T-helper 1 cell (primary cell): ENCODE data around the gene KIAA1217.

Experiments
- DNase-seq, 5 donors: peaks; one replicate each; pipeline ENCODE4 v3.0.0-alpha.2; 2012 to 2020

The KIAA1217 gene

GRCh38 chr10:24249829-24250415 is 41.0 kb downstream of the KIAA1217 start:
- no peak for DNase-seq

- no peak for DNase-seq
Measured at GRCh38 chr10:24251547-24251946, 42.6 kb downstream of the KIAA1217 start.

- no peak for DNase-seq
Measured at GRCh38 chr10:24254180-24254579, 45.2 kb downstream of the KIAA1217 start.

- no peak for DNase-seq
Measured at GRCh38 chr10:24255115-24255880, 46.4 kb downstream of the KIAA1217 start.

GRCh38 chr10:24255881-24256311 is 47.0 kb downstream of the KIAA1217 start:
- DNase-seq: no peak

GRCh38 chr10:24256619-24257107 is 47.7 kb downstream of the KIAA1217 start:
- DNase-seq: no peak

GRCh38 chr10:24257588-24257987 is 48.6 kb downstream of the KIAA1217 start:
- no peak for DNase-seq

GRCh38 chr10:24259365-24260130 is 50.6 kb downstream of the KIAA1217 start:
- no peak for DNase-seq

GRCh38 chr10:24261627-24262026 is 52.7 kb downstream of the KIAA1217 start:
- DNase-seq: no peak

GRCh38 chr10:24262929-24263590 is 54.1 kb downstream of the KIAA1217 start:
- DNase-seq: no peak

- no peak for DNase-seq
Measured at GRCh38 chr10:24269476-24269875, 60.5 kb downstream of the KIAA1217 start.

GRCh38 chr10:24272374-24272773 is 63.4 kb downstream of the KIAA1217 start:
- no peak for DNase-seq

- no peak for DNase-seq
Measured at GRCh38 chr10:24277277-24277676, 68.3 kb downstream of the KIAA1217 start.

- DNase-seq: no peak
Measured at GRCh38 chr10:24277771-24278170, 68.8 kb downstream of the KIAA1217 start.

- DNase-seq: no peak
Measured at GRCh38 chr10:24278176-24278889, 69.4 kb downstream of the KIAA1217 start.

- no peak for DNase-seq
Measured at GRCh38 chr10:24279166-24279565, 70.2 kb downstream of the KIAA1217 start.

- DNase-seq: no peak
Measured at GRCh38 chr10:24287559-24288195, 78.7 kb downstream of the KIAA1217 start.

GRCh38 chr10:24288581-24288980 is 79.6 kb downstream of the KIAA1217 start:
- DNase-seq: no peak

- no peak for DNase-seq
Measured at GRCh38 chr10:24289235-24289634, 80.3 kb downstream of the KIAA1217 start.

- DNase-seq: no peak
Measured at GRCh38 chr10:24292304-24293293, 83.7 kb downstream of the KIAA1217 start.
